Osteocyte (in vitro differentiated cells): ENCODE results near the gene THRB. TPM values are rescaled to one million over a fixed set of nuclear protein-coding genes. Genes with fewer than 3 reads are reported as not detected.
"Not testable (repeated sequence)": the region's sequence is repeated elsewhere in the genome, so short reads cannot be mapped to it uniquely, and the experiment has no call there.

Experiments used
- DNase-seq: peaks from one replicate; pipeline ENCODE4 v3.0.0; 2021; ENCODE audit warnings: mixed read lengths; ENCODE audit not compliant: unreplicated experiment; ENCODE audit errors: extremely low spot score
- H3K27ac Mint-ChIP-seq: one replicate; pipeline ENCODE4 v1.8.0; 2021; ENCODE audit warnings: mild to moderate bottlenecking, mixed read lengths; ENCODE audit not compliant: unreplicated experiment
- H3K27me3 Mint-ChIP-seq: one replicate; pipeline ENCODE4 v1.8.0; 2021; ENCODE audit warnings: mixed read lengths; ENCODE audit not compliant: unreplicated experiment
- H3K36me3 Mint-ChIP-seq: one replicate; pipeline ENCODE4 v1.8.0; 2021; ENCODE audit warnings: mixed read lengths; ENCODE audit not compliant: unreplicated experiment
- H3K4me1 Mint-ChIP-seq: one replicate; pipeline ENCODE4 v1.8.0; 2021; ENCODE audit warnings: mixed read lengths; ENCODE audit not compliant: unreplicated experiment
- H3K4me3 Mint-ChIP-seq: one replicate; pipeline ENCODE4 v1.8.0; 2021; ENCODE audit warnings: mild to moderate bottlenecking, moderate library complexity, mixed read lengths; ENCODE audit not compliant: unreplicated experiment
- H3K9me3 Mint-ChIP-seq: one replicate; pipeline ENCODE4 v1.8.0; 2021; ENCODE audit warnings: mixed read lengths; ENCODE audit not compliant: unreplicated experiment
- CTCF ChIP-seq: fragments of 200-600 bp; sonication (generic); IDR thresholded peaks from 2 replicates; pipeline ENCODE4 v1.5.0; 2021; ENCODE audit warnings: antibody characterized with exemption, mild to moderate bottlenecking, moderate library complexity
- total RNA-seq: library from RNA; stranded (reverse); gene quantifications from 2 replicates; pipeline ENCODE4 v1.2.1, GENCODE V29; 2021

THRB gene
- total RNA-seq, 1 donor from 2014 or later: 4.6 TPM

- Mint-ChIP-seq H3K4me3 (no peak overlapping the region), H3K4me1 (peaks cover 11% of the 10 kb centered on the region), H3K36me3 (no peaks in the 10 kb centered on the region), H3K27ac (no peak overlapping the region), H3K9me3 (no peaks in the 10 kb centered on the region), H3K27me3 (no peaks in the 10 kb centered on the region)
- no peak for TF ChIP-seq CTCF
- DNase-seq: no peak
These were observed 392.9 kb downstream of the THRB start for GRCh38 chr3:24101676-24102168.

GRCh38 chr3:24100696-24101402 is 393.8 kb downstream of the THRB start:
- Mint-ChIP-seq H3K4me3 (no peak overlapping the region), H3K4me1 (peaks cover 20% of the 10 kb centered on the region), H3K9me3 (no peaks in the 10 kb centered on the region), H3K27ac (no peak overlapping the region), H3K27me3 (no peaks in the 10 kb centered on the region), H3K36me3 (no peaks in the 10 kb centered on the region)
- no peak for TF ChIP-seq CTCF
- DNase-seq: no peak

GRCh38 chr3:24096695-24097290 is 397.9 kb downstream of the THRB start:
- Mint-ChIP-seq H3K27ac (no peak overlapping the region), H3K4me3 (no peak overlapping the region), H3K4me1 (peaks cover 25% of the 10 kb centered on the region), H3K36me3 (peaks cover 2% of the 10 kb centered on the region), H3K27me3 (no peaks in the 10 kb centered on the region), H3K9me3 (no peaks in the 10 kb centered on the region)
- no peak for TF ChIP-seq CTCF
- no peak for DNase-seq

- H3K36me3 Mint-ChIP-seq: peaks cover 2% of the 10 kb centered on the region
- H3K27ac Mint-ChIP-seq: no peak overlapping the region
- no peak overlapping the region for H3K4me3 Mint-ChIP-seq
- H3K27me3 Mint-ChIP-seq: no peaks in the 10 kb centered on the region
- no peak for TF ChIP-seq CTCF
- H3K4me1 Mint-ChIP-seq: peaks cover 25% of the 10 kb centered on the region
- no peaks in the 10 kb centered on the region for H3K9me3 Mint-ChIP-seq
- no peak for DNase-seq
These were observed 398.4 kb downstream of the THRB start for GRCh38 chr3:24096271-24096670.

- not testable (repeated sequence) for H3K27ac Mint-ChIP-seq, H3K36me3 Mint-ChIP-seq, H3K4me3 Mint-ChIP-seq, H3K9me3 Mint-ChIP-seq, H3K27me3 Mint-ChIP-seq, DNase-seq
- peaks cover 19% of the 10 kb centered on the region for H3K4me1 Mint-ChIP-seq
These were observed 399.8 kb downstream of the THRB start for GRCh38 chr3:24094818-24095217.
